Measurements from ENCODE around the gene SLC52A1.

SLC52A1 gene

GRCh38 chr17:4987767-4988567 lies 47.3 kb downstream of the SLC52A1 start:
- no peak for DNase-seq (ENCODE audit: low read depth in 3 of 3)

- peak; percentile 74 to 89 (median 84) for DNase-seq (ENCODE audit: low read depth in 3 of 3)
These were observed 48.1 kb downstream of the SLC52A1 start, which contains the start of gene CAMTA2 for GRCh38 chr17:4986951-4987766. CAMTA2 (minus strand) TSS chr17:4987675; CDS start chr17:4986222, 1,453 bp downstream.

- no peak for DNase-seq (ENCODE audit: low read depth in 3 of 3)
These were observed 48.8 kb downstream of the SLC52A1 start for GRCh38 chr17:4986403-4986802.
